Loucy (cell line): Measurements from ENCODE around the gene RABGAP1.

Experiments used
- H2AFZ ChIP-seq: fragments of 200-600 bp; sonication (generic); 2 replicates; pipeline ENCODE4 v1.6.0; 2016; ENCODE audit warnings: antibody characterized with exemption, mild to moderate bottlenecking, low read length, moderate library complexity
- H3F3A ChIP-seq: fragments of 200-600 bp; 2 replicates; pipeline ENCODE4 v1.6.0; 2016; ENCODE audit warnings: antibody characterized with exemption, low read depth, mild to moderate bottlenecking
- H3K27me3 ChIP-seq: fragments of 200-600 bp; sonication (generic); 2 replicates; pipeline ENCODE4 v1.6.1; 2014; ENCODE audit warnings: low read length, mild to moderate bottlenecking; ENCODE audit not compliant: insufficient read depth, poor library complexity, severe bottlenecking
- H3K36me3 ChIP-seq: fragments of 200-600 bp; sonication (generic); 2 replicates; pipeline ENCODE4 v1.6.1; 2016; ENCODE audit warnings: low read length; ENCODE audit not compliant: insufficient read depth
- H3K4me1 ChIP-seq: fragments of 200-600 bp; sonication (generic); 2 replicates; pipeline ENCODE4 v1.5.1; 2014; ENCODE audit warnings: low read length, mild to moderate bottlenecking; ENCODE audit not compliant: insufficient read depth, poor library complexity, severe bottlenecking
- H3K4me2 ChIP-seq: fragments of 200-600 bp; sonication (generic); 2 replicates; pipeline ENCODE4 v1.6.0; 2014; ENCODE audit warnings: antibody characterized with exemption, low read length, low read depth, mild to moderate bottlenecking; ENCODE audit not compliant: poor library complexity, severe bottlenecking
- H3K4me3 ChIP-seq: fragments of 200-600 bp; sonication (generic); 2 replicates; pipeline ENCODE4 v1.5.1; 2014; ENCODE audit warnings: low read length, mild to moderate bottlenecking, mixed read lengths; ENCODE audit not compliant: poor library complexity, severe bottlenecking
- H3K79me2 ChIP-seq: fragments of 200-600 bp; sonication (generic); 2 replicates; pipeline ENCODE4 v1.6.1; 2014; ENCODE audit warnings: low read length; ENCODE audit not compliant: insufficient read depth
- H3K9ac ChIP-seq: fragments of 200-600 bp; sonication (generic); 2 replicates; pipeline ENCODE4 v1.6.0; 2014; ENCODE audit warnings: mild to moderate bottlenecking, low read depth, low read length, moderate library complexity; ENCODE audit not compliant: poor library complexity, severe bottlenecking
- H3K9me2 ChIP-seq: fragments of 200-600 bp; sonication (generic); replicated peaks from 2 replicates; pipeline ENCODE4 v1.6.1; 2016; ENCODE audit warnings: low read depth, low read length, mixed read lengths
- H3K9me3 ChIP-seq: fragments of 200-600 bp; sonication (generic); 2 replicates; pipeline ENCODE4 v1.6.1; 2014; ENCODE audit warnings: mild to moderate bottlenecking, antibody characterized with exemption, low read length, low read depth; ENCODE audit not compliant: insufficient read depth
- H4K20me1 ChIP-seq: fragments of 200-600 bp; sonication (generic); 2 replicates; pipeline ENCODE4 v1.6.0; 2014; ENCODE audit warnings: antibody characterized with exemption, low read length, mild to moderate bottlenecking; ENCODE audit not compliant: insufficient read depth, poor library complexity, severe bottlenecking
- EZH2phosphoT487 ChIP-seq: fragments of 200-600 bp; IDR thresholded peaks from 2 replicates; pipeline ENCODE4 v1.6.1; 2018; ENCODE audit warnings: antibody characterized with exemption, mild to moderate bottlenecking, moderate library complexity, borderline replicate concordance
- TF ChIP-seq, protein P1 (sequence below): fragments of 200-600 bp; sonication (generic); conservative IDR thresholded peaks from 2 replicates; pipeline ENCODE4 v1.5.1; 2014; ENCODE audit warnings: mild to moderate bottlenecking, antibody characterized with exemption, low read length

RABGAP1 gene

GRCh38 chr9:122912671-122912963, 28.2 kb upstream of the RABGAP1 start:
- peak overlapping the region; percentile 85 for H3K9ac ChIP-seq
- no peaks in the 10 kb centered on the region for H3K9me3 ChIP-seq
- H3K4me3 ChIP-seq = peak overlapping the region; percentile 82
- H3K4me1 ChIP-seq = peaks cover 11% of the 10 kb centered on the region
- TF ChIP-seq EZH2phosphoT487 = no peak
- TF ChIP-seq, protein P1, sequence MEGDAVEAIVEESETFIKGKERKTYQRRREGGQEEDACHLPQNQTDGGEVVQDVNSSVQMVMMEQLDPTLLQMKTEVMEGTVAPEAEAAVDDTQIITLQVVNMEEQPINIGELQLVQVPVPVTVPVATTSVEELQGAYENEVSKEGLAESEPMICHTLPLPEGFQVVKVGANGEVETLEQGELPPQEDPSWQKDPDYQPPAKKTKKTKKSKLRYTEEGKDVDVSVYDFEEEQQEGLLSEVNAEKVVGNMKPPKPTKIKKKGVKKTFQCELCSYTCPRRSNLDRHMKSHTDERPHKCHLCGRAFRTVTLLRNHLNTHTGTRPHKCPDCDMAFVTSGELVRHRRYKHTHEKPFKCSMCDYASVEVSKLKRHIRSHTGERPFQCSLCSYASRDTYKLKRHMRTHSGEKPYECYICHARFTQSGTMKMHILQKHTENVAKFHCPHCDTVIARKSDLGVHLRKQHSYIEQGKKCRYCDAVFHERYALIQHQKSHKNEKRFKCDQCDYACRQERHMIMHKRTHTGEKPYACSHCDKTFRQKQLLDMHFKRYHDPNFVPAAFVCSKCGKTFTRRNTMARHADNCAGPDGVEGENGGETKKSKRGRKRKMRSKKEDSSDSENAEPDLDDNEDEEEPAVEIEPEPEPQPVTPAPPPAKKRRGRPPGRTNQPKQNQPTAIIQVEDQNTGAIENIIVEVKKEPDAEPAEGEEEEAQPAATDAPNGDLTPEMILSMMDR = no peak
- peak overlapping the region; percentile 83 for H2AFZ ChIP-seq
- no peaks in the 10 kb centered on the region for H3K9me2 ChIP-seq
- no peaks in the 10 kb centered on the region for H3K27me3 ChIP-seq
- H3K36me3 ChIP-seq = peaks cover 3% of the 10 kb centered on the region; the same call in 1 of the 2 replicates
- H4K20me1 ChIP-seq = peaks cover 2% of the 10 kb centered on the region
- H3K4me2 ChIP-seq = peak overlapping the region; percentile 89
- H3F3A ChIP-seq = no peaks in the 10 kb centered on the region
- H3K79me2 ChIP-seq = peaks cover 33% of the 10 kb centered on the region

DNA sequence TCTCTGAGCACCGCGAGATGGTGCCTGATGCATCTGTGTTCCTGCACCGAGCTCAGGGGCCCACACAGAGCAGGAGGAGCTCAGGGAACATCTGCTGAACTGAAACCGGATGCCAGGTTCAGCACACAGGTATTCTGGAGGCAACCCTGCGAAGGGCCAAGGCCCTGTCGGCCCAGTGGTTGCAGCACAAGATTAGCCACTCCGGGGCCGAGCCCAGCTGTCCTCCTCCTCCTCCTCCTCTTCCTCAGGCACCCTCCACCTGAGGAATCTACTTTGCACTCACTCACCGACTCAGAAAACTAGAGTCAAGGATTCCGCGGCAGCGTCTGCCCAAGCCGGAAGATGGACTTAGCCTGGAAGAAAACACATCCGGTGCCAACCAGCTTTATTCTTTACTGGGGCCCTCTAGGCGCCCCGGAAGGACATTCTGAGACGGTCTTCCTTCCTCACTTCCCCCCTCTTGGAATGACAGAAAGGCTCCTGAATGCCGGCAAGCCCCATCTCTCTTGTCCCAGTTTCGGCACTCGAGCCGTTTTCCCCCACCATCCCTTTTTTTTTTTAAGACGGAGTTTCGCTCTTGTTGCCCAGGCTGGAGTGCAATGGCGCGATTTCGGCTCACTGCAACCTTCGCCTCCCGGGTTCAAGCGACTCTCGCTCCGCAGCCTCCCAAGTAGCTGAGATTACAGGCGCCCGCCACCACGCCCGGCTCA, 27.7 kb upstream of the RABGAP1 start, which contains the start of gene ZBTB6:
TSS of gene ZBTB6 (minus strand) at position 360 of the 710 bp plus-strand sequence. CDS start 1,251 bp downstream, outside the sequence.
- peaks cover 33% of the 10 kb centered on the region for H3K79me2 ChIP-seq

DNA sequence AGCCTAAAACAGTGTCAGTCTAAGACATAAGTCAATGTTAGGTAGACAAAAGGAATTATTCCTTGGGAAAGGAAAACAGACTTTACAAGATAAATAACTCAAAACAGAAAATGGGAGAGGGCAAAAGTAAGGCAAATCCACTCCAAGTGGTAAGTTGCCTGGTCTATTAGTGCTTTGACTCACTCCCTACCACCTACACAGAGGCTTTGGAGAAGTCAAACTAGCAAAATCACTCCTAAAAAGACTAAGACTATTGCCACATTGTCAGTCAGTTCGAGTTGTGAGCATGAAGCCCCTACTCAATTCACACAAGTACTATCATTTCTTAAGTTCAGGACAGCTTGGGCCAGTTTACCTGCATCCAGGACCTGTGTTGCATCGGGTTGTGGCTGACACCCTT, 22.5 kb upstream of the RABGAP1 start:
- TF ChIP-seq, protein P1 = no peak
- no peak for TF ChIP-seq EZH2phosphoT487
- no peak overlapping the region for H3K4me2 ChIP-seq
- H3K9me2 ChIP-seq = no peaks in the 10 kb centered on the region
- H3K9ac ChIP-seq = no peak overlapping the region
- peaks cover 6% of the 10 kb centered on the region; the same call in 1 of the 2 replicates for H3K79me2 ChIP-seq
- H2AFZ ChIP-seq = no peak overlapping the region
- no peaks in the 10 kb centered on the region for H3K9me3 ChIP-seq
- H3K36me3 ChIP-seq = peaks cover 3% of the 10 kb centered on the region; the same call in 1 of the 2 replicates
- no peaks in the 10 kb centered on the region for H4K20me1 ChIP-seq
- no peaks in the 10 kb centered on the region for H3K27me3 ChIP-seq
- no peaks in the 10 kb centered on the region for H3K4me1 ChIP-seq
- H3K4me3 ChIP-seq = no peak overlapping the region
- no peaks in the 10 kb centered on the region for H3F3A ChIP-seq

More for the DNA sequence above, 27.7 kb upstream of the RABGAP1 start, which contains the start of gene ZBTB6:
- H3K9ac ChIP-seq = peak within 1 kb of the TSS; percentile 85
- H3F3A ChIP-seq = no peaks in the 10 kb centered on the region
- H3K4me2 ChIP-seq = peak within 1 kb of the TSS; percentile 89
- peaks cover 3% of the 10 kb centered on the region; the same call in 1 of the 2 replicates for H3K36me3 ChIP-seq
- H3K9me2 ChIP-seq = no peaks in the 10 kb centered on the region
- no peaks in the 10 kb centered on the region for H3K27me3 ChIP-seq
- H3K4me1 ChIP-seq = peaks cover 11% of the 10 kb centered on the region
- H3K9me3 ChIP-seq = no peaks in the 10 kb centered on the region
- H4K20me1 ChIP-seq = peaks cover 2% of the 10 kb centered on the region
- no peak for TF ChIP-seq EZH2phosphoT487
- TF ChIP-seq, protein P1 = no peak
- H2AFZ ChIP-seq = peak within 1 kb of the TSS; percentile 83
- H3K4me3 ChIP-seq = peak within 1 kb of the TSS; percentile 82
